Measurements from ENCODE around the gene DTX2.
"Not testable (repeated sequence)": the region's sequence is repeated elsewhere in the genome, so short reads cannot be mapped to it uniquely, and the experiment has no call there.

The DTX2 gene

GRCh38 chr7:76445577-76446008 lies 15.9 kb upstream of the DTX2 start:
- DNase-seq = peak; percentile 4

- not testable (repeated sequence) for DNase-seq
Measured at GRCh38 chr7:76457017-76457416, 4.5 kb upstream of the DTX2 start.

GRCh38 chr7:76458504-76458903 lies 3.0 kb upstream of the DTX2 start:
- DNase-seq = not testable (repeated sequence)

GRCh38 chr7:76460767-76461166 lies 742 bp upstream of the DTX2 start:
- DNase-seq = not testable (repeated sequence)

- DNase-seq = not testable (repeated sequence)
Measured at GRCh38 chr7:76462271-76462882, 868 bp downstream of the DTX2 start.

- not testable (repeated sequence) for DNase-seq
Measured at GRCh38 chr7:76464959-76465358, 3.5 kb downstream of the DTX2 start.

- not testable (repeated sequence) for DNase-seq
Measured at GRCh38 chr7:76465950-76466349, 4.4 kb downstream of the DTX2 start.

GRCh38 chr7:76467743-76468404 lies 6.4 kb downstream of the DTX2 start:
- not testable (repeated sequence) for DNase-seq

GRCh38 chr7:76471556-76472221 lies 10.2 kb downstream of the DTX2 start:
- DNase-seq = not testable (repeated sequence)

- DNase-seq = not testable (repeated sequence)
Measured at GRCh38 chr7:76473097-76473496, 11.6 kb downstream of the DTX2 start.

GRCh38 chr7:76476280-76476679 lies 14.8 kb downstream of the DTX2 start:
- not testable (repeated sequence) for DNase-seq

GRCh38 chr7:76476742-76477474 lies 15.4 kb downstream of the DTX2 start:
- DNase-seq = not testable (repeated sequence)

GRCh38 chr7:76479628-76480027 lies 18.1 kb downstream of the DTX2 start:
- DNase-seq = not testable (repeated sequence)

GRCh38 chr7:76480403-76481253 lies 19.1 kb downstream of the DTX2 start:
- not testable (repeated sequence) for DNase-seq

GRCh38 chr7:76482660-76483059 lies 21.2 kb downstream of the DTX2 start:
- not testable (repeated sequence) for DNase-seq

- DNase-seq = not testable (repeated sequence)
Measured at GRCh38 chr7:76483081-76483480, 21.6 kb downstream of the DTX2 start.

- DNase-seq = not testable (repeated sequence)
Measured at GRCh38 chr7:76484456-76484855, 22.9 kb downstream of the DTX2 start.

- not testable (repeated sequence) for DNase-seq
Measured at GRCh38 chr7:76485822-76486610, 24.5 kb downstream of the DTX2 start.

- DNase-seq = not testable (repeated sequence)
Measured at GRCh38 chr7:76486618-76487017, 25.1 kb downstream of the DTX2 start.

GRCh38 chr7:76487969-76488368 lies 26.5 kb downstream of the DTX2 start:
- DNase-seq = not testable (repeated sequence)

GRCh38 chr7:76492139-76492538 lies 30.6 kb downstream of the DTX2 start:
- not testable (repeated sequence) for DNase-seq
